GM18499 (cell line): ENCODE measurements around the gene ZFYVE21.
"Not testable (repeated sequence)": the region's sequence is repeated elsewhere in the genome, so short reads cannot be mapped to it uniquely, and the experiment has no call there.

Experiments used
- ATAC-seq: cut with Tn5 transposase; IDR thresholded peaks from one replicate; pipeline ENCODE4 v1.9.1; 2021; ENCODE audit warnings: moderate number of reproducible peaks; ENCODE audit not compliant: insufficient read depth, unreplicated experiment

The ZFYVE21 gene

GRCh38 chr14:103753774-103754173 lies 38.2 kb downstream of the ZFYVE21 start:
- ATAC-seq = no peak

GRCh38 chr14:103755060-103755459 lies 39.5 kb downstream of the ZFYVE21 start:
- ATAC-seq = no peak

- ATAC-seq = no peak
These were observed 42.6 kb downstream of the ZFYVE21 start for GRCh38 chr14:103758059-103758776.

GRCh38 chr14:103762036-103762435 lies 46.4 kb downstream of the ZFYVE21 start:
- no peak for ATAC-seq

- ATAC-seq = no peak
These were observed 46.9 kb downstream of the ZFYVE21 start for GRCh38 chr14:103762541-103762940.

GRCh38 chr14:103763730-103764488 lies 48.3 kb downstream of the ZFYVE21 start:
- peak; percentile 81 for ATAC-seq

- no peak for ATAC-seq
These were observed 49.9 kb downstream of the ZFYVE21 start for GRCh38 chr14:103765526-103765925.

GRCh38 chr14:103767336-103767894 lies 51.8 kb downstream of the ZFYVE21 start:
- no peak for ATAC-seq

GRCh38 chr14:103770500-103770899 lies 54.9 kb downstream of the ZFYVE21 start:
- ATAC-seq = no peak

- ATAC-seq = no peak
These were observed 55.3 kb downstream of the ZFYVE21 start for GRCh38 chr14:103770902-103771301.

- no peak for ATAC-seq
These were observed 56.6 kb downstream of the ZFYVE21 start for GRCh38 chr14:103772078-103772712.

- no peak for ATAC-seq
These were observed 57.9 kb downstream of the ZFYVE21 start for GRCh38 chr14:103773521-103773920.

GRCh38 chr14:103775506-103775905 lies 59.9 kb downstream of the ZFYVE21 start:
- no peak for ATAC-seq

GRCh38 chr14:103776319-103776718 lies 60.7 kb downstream of the ZFYVE21 start:
- not testable (repeated sequence) for ATAC-seq

GRCh38 chr14:103782376-103782775 lies 66.8 kb downstream of the ZFYVE21 start:
- no peak for ATAC-seq
